Measurements from ENCODE around the gene CLDND2. TPM values are rescaled to one million over a fixed set of nuclear protein-coding genes. Genes with fewer than 3 reads are reported as not detected.
A peak's percentile ranks its signal among the peaks of the same experiment; 100 is the strongest.

The CLDND2 gene
- total and polyA plus RNA-seq, 10 of the 15 experiments (the other 5 are each of a cell fraction or from before 2014, with no cell fraction given): 0.24 to 7.1 (median 1.8) TPM; not detected in 1

DNA sequence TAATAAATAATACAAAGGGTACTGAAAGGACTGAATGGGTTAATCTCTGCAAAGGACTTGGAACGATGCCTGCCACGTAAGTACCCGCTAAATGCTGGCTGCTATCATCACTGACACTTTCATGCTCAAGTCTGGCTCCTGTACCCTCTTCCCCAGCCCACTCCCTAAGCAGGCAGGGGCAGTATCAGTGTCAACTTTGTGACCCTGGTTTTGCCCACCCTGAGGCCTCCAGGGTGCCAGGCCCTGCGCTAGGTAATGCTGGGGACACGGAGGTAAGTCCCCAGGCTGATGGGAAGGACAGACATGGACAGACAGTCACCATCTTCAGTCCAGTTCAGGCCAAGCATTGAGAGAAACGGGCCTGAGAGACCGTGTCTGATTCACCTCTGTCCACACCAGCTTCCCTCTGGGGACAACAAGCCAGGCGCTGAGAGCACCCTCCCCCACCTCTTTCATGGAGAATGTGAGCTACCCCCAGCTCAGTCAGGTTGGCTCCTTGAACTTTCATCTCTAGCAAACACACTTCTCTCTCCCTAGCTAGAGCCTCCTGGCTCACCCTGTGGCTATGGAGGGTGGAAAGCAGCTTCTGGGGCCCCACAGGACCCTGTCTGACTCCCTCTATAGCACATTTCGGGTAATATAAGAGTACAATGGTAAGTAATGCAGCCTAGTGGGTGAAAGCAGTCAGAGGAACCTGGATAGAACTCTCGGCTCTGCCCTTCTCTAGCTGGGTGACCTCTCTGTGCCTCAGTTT is 3.4 kb downstream of the CLDND2 start (continued):
- TF ChIP-seq MYC (IDR thresholded peaks at IDR 0.05; ENCODE audit: insufficient read depth, insufficient read length, insufficient replicate concordance, low read length, severe bottlenecking): no peak
- TF ChIP-seq YY1 (IDR thresholded peaks at IDR 0.05; ENCODE audit: low read depth, low read length): no peak
- TF ChIP-seq CREM (IDR thresholded peaks at IDR 0.05; ENCODE audit: low read depth): no peak
- TF ChIP-seq TARDBP (IDR thresholded peaks at IDR 0.05; ENCODE audit: borderline replicate concordance): no peak
- TF ChIP-seq CHD2 (IDR thresholded peaks at IDR 0.05; ENCODE audit: borderline replicate concordance, low read depth, low read length): no peak
- TF ChIP-seq NR2C2 (IDR thresholded peaks at IDR 0.05; ENCODE audit: borderline replicate concordance, control insufficient read depth, insufficient read length, low read depth): no peak
- TF ChIP-seq, protein P1, sequence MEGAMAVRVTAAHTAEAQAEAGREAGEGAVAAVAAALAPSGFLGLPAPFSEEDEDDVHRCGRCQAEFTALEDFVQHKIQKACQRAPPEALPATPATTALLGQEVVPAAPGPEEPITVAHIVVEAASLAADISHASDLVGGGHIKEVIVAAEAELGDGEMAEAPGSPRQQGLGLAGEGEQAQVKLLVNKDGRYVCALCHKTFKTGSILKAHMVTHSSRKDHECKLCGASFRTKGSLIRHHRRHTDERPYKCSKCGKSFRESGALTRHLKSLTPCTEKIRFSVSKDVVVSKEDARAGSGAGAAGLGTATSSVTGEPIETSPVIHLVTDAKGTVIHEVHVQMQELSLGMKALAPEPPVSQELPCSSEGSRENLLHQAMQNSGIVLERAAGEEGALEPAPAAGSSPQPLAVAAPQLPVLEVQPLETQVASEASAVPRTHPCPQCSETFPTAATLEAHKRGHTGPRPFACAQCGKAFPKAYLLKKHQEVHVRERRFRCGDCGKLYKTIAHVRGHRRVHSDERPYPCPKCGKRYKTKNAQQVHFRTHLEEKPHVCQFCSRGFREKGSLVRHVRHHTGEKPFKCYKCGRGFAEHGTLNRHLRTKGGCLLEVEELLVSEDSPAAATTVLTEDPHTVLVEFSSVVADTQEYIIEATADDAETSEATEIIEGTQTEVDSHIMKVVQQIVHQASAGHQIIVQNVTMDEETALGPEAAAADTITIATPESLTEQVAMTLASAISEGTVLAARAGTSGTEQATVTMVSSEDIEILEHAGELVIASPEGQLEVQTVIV (IDR thresholded peaks at IDR 0.05; ENCODE audit: borderline replicate concordance, partially characterized antibody): no peak
- no peak for TF ChIP-seq NFYA (IDR thresholded peaks at IDR 0.05; ENCODE audit: borderline replicate concordance, low read depth, low read length)
- TF ChIP-seq TCF3 (IDR thresholded peaks at IDR 0.05; ENCODE audit: borderline replicate concordance, insufficient read depth, low read depth, low read length): no peak
- TF ChIP-seq NFYB (IDR thresholded peaks at IDR 0.05; ENCODE audit: insufficient read depth, low read depth, low read length): no peak
- TF ChIP-seq, protein P2, sequence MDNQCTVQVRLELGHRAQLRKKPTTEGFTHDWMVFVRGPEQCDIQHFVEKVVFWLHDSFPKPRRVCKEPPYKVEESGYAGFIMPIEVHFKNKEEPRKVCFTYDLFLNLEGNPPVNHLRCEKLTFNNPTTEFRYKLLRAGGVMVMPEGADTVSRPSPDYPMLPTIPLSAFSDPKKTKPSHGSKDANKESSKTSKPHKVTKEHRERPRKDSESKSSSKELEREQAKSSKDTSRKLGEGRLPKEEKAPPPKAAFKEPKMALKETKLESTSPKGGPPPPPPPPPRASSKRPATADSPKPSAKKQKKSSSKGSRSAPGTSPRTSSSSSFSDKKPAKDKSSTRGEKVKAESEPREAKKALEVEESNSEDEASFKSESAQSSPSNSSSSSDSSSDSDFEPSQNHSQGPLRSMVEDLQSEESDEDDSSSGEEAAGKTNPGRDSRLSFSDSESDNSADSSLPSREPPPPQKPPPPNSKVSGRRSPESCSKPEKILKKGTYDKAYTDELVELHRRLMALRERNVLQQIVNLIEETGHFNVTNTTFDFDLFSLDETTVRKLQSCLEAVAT (IDR thresholded peaks at IDR 0.05): 0 out of 2 replicates have a peak, but pooled peaks have one; percentile 2
- TF ChIP-seq MEF2B (IDR thresholded peaks at IDR 0.05; ENCODE audit: partially characterized antibody, poor library complexity, severe bottlenecking): peak; percentile 23
